ENCODE measurements around the gene NFATC2. TPM values are rescaled to one million over a fixed set of nuclear protein-coding genes. Genes with fewer than 3 reads are reported as not detected.

Gene NFATC2
- total RNA-seq, 1 donor, result 0.36 TPM

DNA sequence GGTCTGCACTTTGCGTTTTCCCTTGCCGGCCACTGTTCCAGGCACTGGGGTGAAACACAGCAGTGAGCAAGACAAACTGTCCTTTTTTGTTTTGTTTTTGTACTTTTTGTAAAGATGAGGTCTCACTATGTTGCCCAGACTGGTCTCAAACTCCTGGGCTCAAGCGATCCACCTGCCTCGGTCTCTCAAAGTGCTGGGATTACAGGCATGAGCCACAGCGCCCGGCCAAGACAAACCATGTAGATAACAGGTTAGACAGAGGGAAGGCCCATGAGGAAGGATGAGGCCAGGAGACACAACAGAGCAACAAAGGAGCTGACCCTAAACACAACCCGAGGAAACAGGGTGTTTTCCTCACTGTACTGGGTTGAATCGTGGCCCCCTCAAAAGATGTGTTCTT lies 165.4 kb downstream of the NFATC2 start:
- no peaks in the 10 kb centered on the region for H3K27me3 ChIP-seq (ENCODE audit: insufficient read depth, low read length)
- TF ChIP-seq, protein P1, sequence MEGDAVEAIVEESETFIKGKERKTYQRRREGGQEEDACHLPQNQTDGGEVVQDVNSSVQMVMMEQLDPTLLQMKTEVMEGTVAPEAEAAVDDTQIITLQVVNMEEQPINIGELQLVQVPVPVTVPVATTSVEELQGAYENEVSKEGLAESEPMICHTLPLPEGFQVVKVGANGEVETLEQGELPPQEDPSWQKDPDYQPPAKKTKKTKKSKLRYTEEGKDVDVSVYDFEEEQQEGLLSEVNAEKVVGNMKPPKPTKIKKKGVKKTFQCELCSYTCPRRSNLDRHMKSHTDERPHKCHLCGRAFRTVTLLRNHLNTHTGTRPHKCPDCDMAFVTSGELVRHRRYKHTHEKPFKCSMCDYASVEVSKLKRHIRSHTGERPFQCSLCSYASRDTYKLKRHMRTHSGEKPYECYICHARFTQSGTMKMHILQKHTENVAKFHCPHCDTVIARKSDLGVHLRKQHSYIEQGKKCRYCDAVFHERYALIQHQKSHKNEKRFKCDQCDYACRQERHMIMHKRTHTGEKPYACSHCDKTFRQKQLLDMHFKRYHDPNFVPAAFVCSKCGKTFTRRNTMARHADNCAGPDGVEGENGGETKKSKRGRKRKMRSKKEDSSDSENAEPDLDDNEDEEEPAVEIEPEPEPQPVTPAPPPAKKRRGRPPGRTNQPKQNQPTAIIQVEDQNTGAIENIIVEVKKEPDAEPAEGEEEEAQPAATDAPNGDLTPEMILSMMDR (IDR thresholded peaks at IDR 0.05; ENCODE audit: extremely low read depth, low read depth, low read length), result no peak
- no peak overlapping the region for H2AFZ ChIP-seq (ENCODE audit: low read length)
- H3K27ac ChIP-seq (ENCODE audit: low read depth, low read length), result no peak overlapping the region
- no peaks in the 10 kb centered on the region for H3K36me3 ChIP-seq (ENCODE audit: insufficient read depth, low read length)
- no peak overlapping the region for H3K4me2 ChIP-seq (ENCODE audit: insufficient read depth, low read length)
- H3K4me1 ChIP-seq (ENCODE audit: insufficient read depth, low read length), result no peaks in the 10 kb centered on the region
- no peak overlapping the region for H3K4me3 ChIP-seq (ENCODE audit: insufficient read depth, low read length)
- no peak for DNase-seq (ENCODE audit: insufficient read length, low spot score, missing footprints)
- H3K9me3 ChIP-seq (ENCODE audit: low read depth, low read length), result no peaks in the 10 kb centered on the region
- H4K20me1 ChIP-seq (ENCODE audit: insufficient read depth, low read length), result no peaks in the 10 kb centered on the region
- no peaks in the 10 kb centered on the region for H3K79me2 ChIP-seq (ENCODE audit: insufficient read depth, low read length)

DNA sequence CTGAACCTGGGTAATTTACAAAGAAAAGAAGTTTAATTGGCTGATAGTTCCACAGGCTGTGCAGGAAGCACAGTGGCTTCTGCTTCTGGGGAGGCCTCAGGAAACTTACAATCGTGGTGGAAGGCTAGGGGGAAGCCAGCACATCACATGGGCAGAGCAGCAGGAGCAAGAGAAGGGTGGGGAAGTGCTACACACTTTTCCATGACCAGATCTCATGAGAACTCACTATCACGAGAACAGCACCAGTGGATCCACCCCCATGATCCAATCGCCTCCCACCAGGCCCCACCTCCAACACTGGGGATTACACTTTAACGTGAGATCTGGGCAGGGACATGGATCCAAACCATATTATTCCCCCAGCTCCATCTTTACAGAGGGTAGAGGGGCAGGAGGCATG lies 166.4 kb downstream of the NFATC2 start:
- H4K20me1 ChIP-seq (ENCODE audit: insufficient read depth, low read length), result no peaks in the 10 kb centered on the region
- H3K79me2 ChIP-seq (ENCODE audit: insufficient read depth, low read length), result no peaks in the 10 kb centered on the region
- no peak overlapping the region for H3K27ac ChIP-seq (ENCODE audit: low read depth, low read length)
- H3K4me3 ChIP-seq (ENCODE audit: insufficient read depth, low read length), result no peak overlapping the region
- no peaks in the 10 kb centered on the region for H3K9me3 ChIP-seq (ENCODE audit: low read depth, low read length)
- TF ChIP-seq, protein P1 (IDR thresholded peaks at IDR 0.05; ENCODE audit: extremely low read depth, low read depth, low read length), result no peak
- DNase-seq (ENCODE audit: insufficient read length, low spot score, missing footprints), result no peak
- H3K4me1 ChIP-seq (ENCODE audit: insufficient read depth, low read length), result no peaks in the 10 kb centered on the region
- no peaks in the 10 kb centered on the region for H3K36me3 ChIP-seq (ENCODE audit: insufficient read depth, low read length)
- no peak overlapping the region for H3K4me2 ChIP-seq (ENCODE audit: insufficient read depth, low read length)
- H2AFZ ChIP-seq (ENCODE audit: low read length), result no peak overlapping the region
- no peaks in the 10 kb centered on the region for H3K27me3 ChIP-seq (ENCODE audit: insufficient read depth, low read length)

DNA sequence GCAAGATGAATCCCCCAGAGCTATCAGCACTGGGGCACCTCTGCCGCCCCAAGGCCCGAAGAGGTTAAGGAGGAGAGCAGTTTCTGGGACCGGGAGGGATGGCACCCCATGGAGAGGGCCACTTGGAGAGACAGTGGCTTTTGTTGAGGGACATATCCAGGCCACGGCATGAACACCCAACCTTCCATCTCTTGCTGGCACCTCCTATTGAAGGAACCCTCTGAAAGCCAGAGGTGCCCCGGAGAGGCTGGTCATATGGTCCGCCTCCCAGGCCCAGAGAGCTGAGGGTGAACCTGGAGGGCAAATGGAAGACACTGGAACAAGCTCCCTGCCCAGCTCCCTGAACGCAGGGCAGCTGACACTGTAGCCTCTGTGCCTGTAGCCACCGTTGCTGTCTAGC lies 167.0 kb downstream of the NFATC2 start:
- no peak overlapping the region for H2AFZ ChIP-seq (ENCODE audit: low read length)
- TF ChIP-seq, protein P1 (IDR thresholded peaks at IDR 0.05; ENCODE audit: extremely low read depth, low read depth, low read length), result no peak
- no peaks in the 10 kb centered on the region for H3K27me3 ChIP-seq (ENCODE audit: insufficient read depth, low read length)
- no peak for DNase-seq (ENCODE audit: insufficient read length, low spot score, missing footprints)
- H3K27ac ChIP-seq (ENCODE audit: low read depth, low read length), result no peak overlapping the region
- H3K9me3 ChIP-seq (ENCODE audit: low read depth, low read length), result no peaks in the 10 kb centered on the region
- H3K79me2 ChIP-seq (ENCODE audit: insufficient read depth, low read length), result no peaks in the 10 kb centered on the region
- H3K36me3 ChIP-seq (ENCODE audit: insufficient read depth, low read length), result no peaks in the 10 kb centered on the region
- no peaks in the 10 kb centered on the region for H4K20me1 ChIP-seq (ENCODE audit: insufficient read depth, low read length)
- no peaks in the 10 kb centered on the region for H3K4me1 ChIP-seq (ENCODE audit: insufficient read depth, low read length)
- no peak overlapping the region for H3K4me2 ChIP-seq (ENCODE audit: insufficient read depth, low read length)
- no peak overlapping the region for H3K4me3 ChIP-seq (ENCODE audit: insufficient read depth, low read length)

DNA sequence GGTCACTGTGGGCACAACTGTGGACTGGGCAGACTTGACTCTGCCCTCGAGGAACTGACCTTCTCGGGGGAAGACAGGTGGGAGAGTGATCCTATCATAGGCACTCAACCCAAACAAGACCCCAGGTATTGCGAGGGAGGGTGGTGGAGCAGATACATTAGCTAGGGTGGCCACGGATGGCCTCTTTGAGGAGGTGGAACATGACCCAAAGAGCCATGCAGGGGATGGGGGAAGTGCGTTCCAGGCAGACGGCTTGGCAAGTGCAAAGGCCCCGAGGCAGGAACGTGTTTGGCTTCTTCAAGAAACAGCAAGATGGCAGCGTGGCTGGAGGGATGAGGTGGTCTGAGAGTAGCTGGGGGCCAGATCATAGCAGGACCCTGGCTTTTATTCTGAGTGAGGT lies 167.6 kb downstream of the NFATC2 start:
- no peaks in the 10 kb centered on the region for H4K20me1 ChIP-seq (ENCODE audit: insufficient read depth, low read length)
- no peak overlapping the region for H3K4me2 ChIP-seq (ENCODE audit: insufficient read depth, low read length)
- H3K4me3 ChIP-seq (ENCODE audit: insufficient read depth, low read length), result no peak overlapping the region
- H3K27me3 ChIP-seq (ENCODE audit: insufficient read depth, low read length), result no peaks in the 10 kb centered on the region
- H3K9me3 ChIP-seq (ENCODE audit: low read depth, low read length), result no peaks in the 10 kb centered on the region
- no peaks in the 10 kb centered on the region for H3K4me1 ChIP-seq (ENCODE audit: insufficient read depth, low read length)
- TF ChIP-seq, protein P1 (IDR thresholded peaks at IDR 0.05; ENCODE audit: extremely low read depth, low read depth, low read length), result no peak
- H3K27ac ChIP-seq (ENCODE audit: low read depth, low read length), result no peak overlapping the region
- no peak overlapping the region for H2AFZ ChIP-seq (ENCODE audit: low read length)
- DNase-seq (ENCODE audit: insufficient read length, low spot score, missing footprints), result no peak
- H3K36me3 ChIP-seq (ENCODE audit: insufficient read depth, low read length), result no peaks in the 10 kb centered on the region
- no peaks in the 10 kb centered on the region for H3K79me2 ChIP-seq (ENCODE audit: insufficient read depth, low read length)
